ENCODE data around the gene LACTBL1. TPM values are rescaled to one million over a fixed set of nuclear protein-coding genes. Genes with fewer than 3 reads are reported as not detected.

LACTBL1 gene
- total RNA-seq, 1 experiment from 2014 or later = 0.28 TPM

DNA sequence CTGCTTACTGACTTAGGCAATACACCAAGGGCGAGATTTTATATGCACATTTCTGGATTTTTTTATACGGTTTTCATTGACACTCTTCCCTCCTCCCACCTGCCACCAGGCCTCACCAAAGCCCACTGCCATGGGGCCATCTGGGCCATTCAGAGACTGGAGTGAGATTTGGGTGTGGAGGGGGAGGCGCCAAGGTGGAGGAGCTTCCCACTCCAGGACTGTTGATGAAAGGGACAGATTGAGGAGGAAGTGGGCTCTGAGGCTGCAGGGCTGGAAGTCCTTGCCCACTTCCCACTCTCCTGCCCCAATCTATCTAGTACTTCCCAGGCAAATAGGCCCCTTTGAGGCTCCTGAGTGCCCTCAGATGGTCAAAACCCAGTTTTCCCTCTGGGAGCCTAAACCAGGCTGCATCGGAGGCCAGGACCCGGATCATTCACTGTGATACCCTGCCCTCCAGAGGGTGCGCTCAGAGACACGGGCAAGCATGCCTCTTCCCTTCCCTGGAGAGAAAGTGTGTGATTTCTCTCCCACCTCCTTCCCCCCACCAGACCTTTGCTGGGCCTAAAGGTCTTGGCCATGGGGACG is 57.9 kb downstream of the LACTBL1 start:
- TF ChIP-seq, protein P1, sequence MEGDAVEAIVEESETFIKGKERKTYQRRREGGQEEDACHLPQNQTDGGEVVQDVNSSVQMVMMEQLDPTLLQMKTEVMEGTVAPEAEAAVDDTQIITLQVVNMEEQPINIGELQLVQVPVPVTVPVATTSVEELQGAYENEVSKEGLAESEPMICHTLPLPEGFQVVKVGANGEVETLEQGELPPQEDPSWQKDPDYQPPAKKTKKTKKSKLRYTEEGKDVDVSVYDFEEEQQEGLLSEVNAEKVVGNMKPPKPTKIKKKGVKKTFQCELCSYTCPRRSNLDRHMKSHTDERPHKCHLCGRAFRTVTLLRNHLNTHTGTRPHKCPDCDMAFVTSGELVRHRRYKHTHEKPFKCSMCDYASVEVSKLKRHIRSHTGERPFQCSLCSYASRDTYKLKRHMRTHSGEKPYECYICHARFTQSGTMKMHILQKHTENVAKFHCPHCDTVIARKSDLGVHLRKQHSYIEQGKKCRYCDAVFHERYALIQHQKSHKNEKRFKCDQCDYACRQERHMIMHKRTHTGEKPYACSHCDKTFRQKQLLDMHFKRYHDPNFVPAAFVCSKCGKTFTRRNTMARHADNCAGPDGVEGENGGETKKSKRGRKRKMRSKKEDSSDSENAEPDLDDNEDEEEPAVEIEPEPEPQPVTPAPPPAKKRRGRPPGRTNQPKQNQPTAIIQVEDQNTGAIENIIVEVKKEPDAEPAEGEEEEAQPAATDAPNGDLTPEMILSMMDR (conservative IDR thresholded peaks at IDR 0.05) = no peak
- TF ChIP-seq EZH2 (IDR thresholded peaks at IDR 0.05; ENCODE audit: low read depth) = no peak

DNA sequence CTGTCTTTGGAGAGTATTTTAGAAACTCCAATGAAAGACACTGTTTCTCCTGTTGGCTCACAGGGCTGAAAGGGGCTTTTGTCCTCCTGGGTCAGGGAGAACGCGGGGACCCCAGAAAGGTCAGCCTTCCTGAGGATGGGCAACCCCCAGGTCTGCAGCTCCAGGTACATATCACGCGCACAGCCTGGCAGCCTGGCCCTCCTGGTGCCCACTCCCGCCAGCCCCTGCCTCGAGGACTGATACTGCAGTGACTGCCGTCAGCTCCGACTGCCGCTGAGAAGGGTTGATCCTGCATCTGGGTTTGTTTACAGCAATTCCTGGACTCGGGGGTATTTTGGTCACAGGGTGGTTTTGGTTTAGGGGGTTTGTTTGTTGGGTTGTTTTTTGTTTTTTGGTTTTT is 58.5 kb downstream of the LACTBL1 start:
- ChIA-PET CTCF (no interaction called here), POLR2A (ENCODE audit: unreplicated experiment) (no interaction called here)
- H3K4me2 ChIP-seq = no peak overlapping the region
- H3F3A ChIP-seq (ENCODE audit: insufficient read depth, low read depth) = no peaks in the 10 kb centered on the region
- no peaks in the 10 kb centered on the region for H3K79me2 ChIP-seq (ENCODE audit: low read depth)
- H2AFZ ChIP-seq = no peak overlapping the region
- BruUV-seq (replicated peaks) = no TSS peak
- no peak overlapping the region for H3K27ac ChIP-seq
- H3K4me1 ChIP-seq (replicated peaks; ENCODE audit: insufficient read depth) = no peaks in the 10 kb centered on the region
- intact Hi-C loops (cut with micrococcal nuclease; ENCODE audit: unreplicated experiment) = no loop called here
- no peaks in the 10 kb centered on the region for H3K9me2 ChIP-seq (ENCODE audit: insufficient read depth)
- no peak overlapping the region for H3K4me3 ChIP-seq
- DNase-seq = no peak
- no peaks in the 10 kb centered on the region for H3K9me3 ChIP-seq (ENCODE audit: insufficient read depth, low read depth)
- H3K36me3 ChIP-seq (ENCODE audit: low read depth) = no peaks in the 10 kb centered on the region
- no peak for TF ChIP-seq EZH2 (IDR thresholded peaks at IDR 0.05; ENCODE audit: low read depth)
- TF ChIP-seq, protein P1 (conservative IDR thresholded peaks at IDR 0.05) = no peak
- no peaks in the 10 kb centered on the region for H4K20me1 ChIP-seq (ENCODE audit: insufficient read depth)
- no peaks in the 10 kb centered on the region for H3K27me3 ChIP-seq (ENCODE audit: insufficient read depth, low read depth)

More for the DNA sequence above, 57.9 kb downstream of the LACTBL1 start:
- no peaks in the 10 kb centered on the region for H3K79me2 ChIP-seq (ENCODE audit: low read depth)
- ChIA-PET CTCF (no interaction called here), POLR2A (ENCODE audit: unreplicated experiment) (no interaction called here)
- BruUV-seq (replicated peaks) = no TSS peak
- DNase-seq = no peak
- H2AFZ ChIP-seq = no peak overlapping the region
- no peaks in the 10 kb centered on the region for H3K36me3 ChIP-seq (ENCODE audit: low read depth)
- H3K4me2 ChIP-seq = no peak overlapping the region
- H3K27me3 ChIP-seq (ENCODE audit: insufficient read depth, low read depth) = no peaks in the 10 kb centered on the region
- H3K9me3 ChIP-seq (ENCODE audit: insufficient read depth, low read depth) = no peaks in the 10 kb centered on the region
- H3K4me3 ChIP-seq = no peak overlapping the region
- H3K27ac ChIP-seq = no peak overlapping the region
- no peaks in the 10 kb centered on the region for H3K4me1 ChIP-seq (replicated peaks; ENCODE audit: insufficient read depth)
- intact Hi-C loops (cut with micrococcal nuclease; ENCODE audit: unreplicated experiment) = no loop called here
- no peaks in the 10 kb centered on the region for H3F3A ChIP-seq (ENCODE audit: insufficient read depth, low read depth)
- H4K20me1 ChIP-seq (ENCODE audit: insufficient read depth) = no peaks in the 10 kb centered on the region
- no peaks in the 10 kb centered on the region for H3K9me2 ChIP-seq (ENCODE audit: insufficient read depth)

DNA sequence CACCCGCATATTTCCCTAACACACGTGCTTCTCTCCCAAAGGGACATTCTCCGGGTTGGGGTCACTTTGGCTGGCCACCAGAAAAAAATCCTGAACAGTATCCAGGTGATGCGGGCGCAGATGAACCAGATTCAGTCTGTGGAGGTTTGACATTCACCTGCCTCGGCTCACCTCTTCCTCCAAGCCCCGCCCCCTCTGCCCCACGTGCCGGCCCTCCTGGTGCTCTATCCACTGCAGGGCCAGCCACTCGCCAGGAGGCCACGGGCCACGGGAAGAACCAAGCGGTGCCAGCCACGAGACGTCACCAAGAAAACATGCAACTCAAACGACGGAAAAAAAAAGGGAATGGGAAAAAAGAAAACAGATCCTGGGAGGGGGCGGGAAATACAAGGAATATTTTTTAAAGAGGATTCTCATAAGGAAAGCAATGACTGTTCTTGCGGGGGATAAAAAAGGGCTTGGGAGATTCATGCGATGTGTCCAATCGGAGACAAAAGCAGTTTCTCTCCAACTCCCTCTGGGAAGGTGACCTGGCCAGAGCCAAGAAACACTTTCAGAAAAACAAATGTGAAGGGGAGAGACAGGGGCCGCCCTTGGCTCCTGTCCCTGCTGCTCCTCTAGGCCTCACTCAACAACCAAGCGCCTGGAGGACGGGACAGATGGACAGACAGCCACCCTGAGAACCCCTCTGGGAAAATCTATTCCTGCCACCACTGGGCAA is 59.1 kb downstream of the LACTBL1 start:
- no peaks in the 10 kb centered on the region for H4K20me1 ChIP-seq (ENCODE audit: insufficient read depth)
- no peaks in the 10 kb centered on the region for H3K9me3 ChIP-seq (ENCODE audit: insufficient read depth, low read depth)
- H3K4me1 ChIP-seq (replicated peaks; ENCODE audit: insufficient read depth) = no peaks in the 10 kb centered on the region
- H3K27ac ChIP-seq = no peak overlapping the region
- intact Hi-C loops (cut with micrococcal nuclease; ENCODE audit: unreplicated experiment) = no loop called here
- H3F3A ChIP-seq (ENCODE audit: insufficient read depth, low read depth) = no peaks in the 10 kb centered on the region
- no peaks in the 10 kb centered on the region for H3K9me2 ChIP-seq (ENCODE audit: insufficient read depth)
- no peak for TF ChIP-seq EZH2 (IDR thresholded peaks at IDR 0.05; ENCODE audit: low read depth)
- TF ChIP-seq, protein P1 (conservative IDR thresholded peaks at IDR 0.05) = no peak
- H2AFZ ChIP-seq = no peak overlapping the region
- H3K36me3 ChIP-seq (ENCODE audit: low read depth) = no peaks in the 10 kb centered on the region
- ChIA-PET POLR2A (ENCODE audit: unreplicated experiment) (no interaction called here), CTCF (no interaction called here)
- H3K27me3 ChIP-seq (ENCODE audit: insufficient read depth, low read depth) = no peaks in the 10 kb centered on the region
- no peaks in the 10 kb centered on the region for H3K79me2 ChIP-seq (ENCODE audit: low read depth)
- no TSS peak for BruUV-seq (replicated peaks)
- no peak for DNase-seq
- H3K4me3 ChIP-seq = no peak overlapping the region
- H3K4me2 ChIP-seq = no peak overlapping the region
